Kidney tubule cell (primary cell): ENCODE data around the gene UBAP1L.
"Not testable (repeated sequence)": the region's sequence is repeated elsewhere in the genome, so short reads cannot be mapped to it uniquely, and the experiment has no call there.

Experiments used
- DNase-seq: peaks from one replicate; pipeline ENCODE4 v3.0.0-alpha.2; 2018; ENCODE audit warnings: low spot score

The UBAP1L gene

DNA sequence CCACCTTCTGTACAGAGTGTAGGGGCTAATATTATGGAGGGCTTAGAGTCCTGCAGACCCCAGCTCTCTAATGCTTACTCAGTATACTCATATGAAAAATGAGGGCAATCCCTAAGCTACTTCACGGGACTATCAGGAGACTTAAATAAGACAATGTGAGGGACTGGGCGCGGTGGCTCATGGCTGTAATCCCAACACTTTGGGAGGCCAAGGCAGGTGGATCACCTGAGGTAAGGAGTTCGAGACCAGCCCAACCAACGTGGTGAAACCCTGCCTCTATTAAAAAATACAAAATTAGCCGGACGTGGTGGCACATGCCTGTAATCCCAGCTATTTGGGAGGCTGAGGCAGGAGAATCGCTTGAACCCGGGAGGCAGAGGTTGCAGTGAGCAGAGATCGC, 15.2 kb downstream of the UBAP1L start:
- DNase-seq, result not testable (repeated sequence)

DNA sequence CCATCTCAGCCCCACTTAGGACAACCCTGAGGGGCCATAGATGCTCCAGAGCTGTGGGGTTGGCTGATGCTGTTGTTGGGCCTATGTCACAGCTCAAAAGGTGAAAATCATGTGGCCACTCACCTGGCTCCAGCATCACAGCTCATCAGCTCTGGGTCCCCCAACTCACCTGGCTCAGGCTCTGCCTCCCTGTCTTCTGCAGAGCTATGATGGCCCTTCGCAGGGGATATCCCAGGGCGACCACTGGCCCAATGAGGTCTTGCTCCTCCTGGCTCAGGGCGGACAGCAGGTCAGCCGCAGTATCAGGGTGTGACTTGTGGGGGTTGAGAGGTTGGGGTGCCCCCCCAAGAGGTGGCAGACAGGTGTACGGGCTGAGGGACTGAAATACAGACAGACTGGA, 15.7 kb downstream of the UBAP1L start:
- no peak for DNase-seq

DNA sequence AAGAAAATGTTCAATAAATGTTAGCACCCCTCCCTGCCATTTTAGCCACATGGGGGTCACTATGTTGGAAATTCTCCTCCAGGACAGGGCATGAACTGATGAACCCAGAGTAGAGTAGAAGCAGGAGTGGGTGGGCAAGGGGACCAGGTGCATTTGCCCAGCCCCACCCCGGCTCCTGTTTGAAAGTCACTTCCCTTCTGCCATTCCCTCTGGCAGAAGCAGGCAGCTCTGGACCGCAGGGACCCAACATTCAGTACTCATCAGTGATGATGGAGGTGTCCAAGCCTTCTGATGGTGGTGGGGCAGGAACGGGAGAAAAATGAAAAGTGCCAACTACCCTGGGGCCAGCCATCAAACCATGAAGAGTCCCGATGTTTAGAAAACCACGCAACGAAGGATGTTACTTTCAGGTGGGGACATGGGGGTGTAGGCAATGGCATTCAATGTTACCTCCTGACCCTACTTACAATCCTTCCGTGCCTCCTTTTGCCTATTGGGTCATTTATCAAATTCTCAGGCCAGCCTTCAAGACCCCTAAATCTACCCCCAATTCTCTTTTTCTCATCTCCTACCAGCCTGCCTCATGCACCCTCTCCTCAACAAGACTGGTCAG, 17.2 kb downstream of the UBAP1L start:
- no peak for DNase-seq

GRCh38 chr15:65096481-65097385, 18.3 kb downstream of the UBAP1L start:
- no peak for DNase-seq

DNA sequence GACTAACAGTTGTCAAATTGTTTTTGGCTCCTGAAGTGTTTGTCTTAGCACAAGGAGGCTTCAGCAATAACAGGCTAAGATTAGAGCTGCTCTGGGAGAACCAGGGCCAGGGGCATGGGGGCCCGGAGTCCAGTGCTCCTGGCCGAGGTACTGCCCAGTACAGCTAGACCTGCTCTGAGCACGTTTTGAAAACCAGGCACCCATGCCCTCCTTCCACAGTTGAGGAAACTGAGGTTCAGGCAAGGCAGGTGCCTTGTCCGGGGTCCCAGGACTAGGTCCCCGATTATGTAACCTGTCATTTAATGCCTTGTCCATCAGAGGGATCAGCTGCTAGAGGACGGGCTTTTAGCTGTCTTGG, 19.3 kb downstream of the UBAP1L start:
- DNase-seq, result no peak

GRCh38 chr15:65095011-65095746, 19.8 kb downstream of the UBAP1L start:
- DNase-seq, result no peak

- peak; percentile 44 for DNase-seq
These were observed 20.6 kb downstream of the UBAP1L start for GRCh38 chr15:65094294-65094995.

DNA sequence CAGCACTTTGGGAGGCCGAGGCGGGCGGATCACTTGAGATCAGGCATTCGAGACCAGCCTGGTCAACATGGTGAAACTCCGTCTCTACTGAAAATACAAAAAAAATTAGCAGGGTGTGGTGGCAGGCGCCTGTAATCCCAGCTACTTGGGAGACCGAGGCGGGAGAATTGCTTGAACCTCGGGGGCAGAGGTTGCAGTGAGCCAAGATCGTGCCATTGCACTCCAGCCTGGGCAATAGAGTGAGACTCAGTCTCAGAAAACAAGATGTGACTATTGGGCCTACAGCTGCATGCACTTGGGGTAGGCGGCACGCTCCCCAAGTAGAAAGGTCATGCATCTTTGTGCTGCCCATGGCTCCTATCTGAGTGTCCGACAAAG, 21.2 kb downstream of the UBAP1L start:
- not testable (repeated sequence) for DNase-seq

DNA sequence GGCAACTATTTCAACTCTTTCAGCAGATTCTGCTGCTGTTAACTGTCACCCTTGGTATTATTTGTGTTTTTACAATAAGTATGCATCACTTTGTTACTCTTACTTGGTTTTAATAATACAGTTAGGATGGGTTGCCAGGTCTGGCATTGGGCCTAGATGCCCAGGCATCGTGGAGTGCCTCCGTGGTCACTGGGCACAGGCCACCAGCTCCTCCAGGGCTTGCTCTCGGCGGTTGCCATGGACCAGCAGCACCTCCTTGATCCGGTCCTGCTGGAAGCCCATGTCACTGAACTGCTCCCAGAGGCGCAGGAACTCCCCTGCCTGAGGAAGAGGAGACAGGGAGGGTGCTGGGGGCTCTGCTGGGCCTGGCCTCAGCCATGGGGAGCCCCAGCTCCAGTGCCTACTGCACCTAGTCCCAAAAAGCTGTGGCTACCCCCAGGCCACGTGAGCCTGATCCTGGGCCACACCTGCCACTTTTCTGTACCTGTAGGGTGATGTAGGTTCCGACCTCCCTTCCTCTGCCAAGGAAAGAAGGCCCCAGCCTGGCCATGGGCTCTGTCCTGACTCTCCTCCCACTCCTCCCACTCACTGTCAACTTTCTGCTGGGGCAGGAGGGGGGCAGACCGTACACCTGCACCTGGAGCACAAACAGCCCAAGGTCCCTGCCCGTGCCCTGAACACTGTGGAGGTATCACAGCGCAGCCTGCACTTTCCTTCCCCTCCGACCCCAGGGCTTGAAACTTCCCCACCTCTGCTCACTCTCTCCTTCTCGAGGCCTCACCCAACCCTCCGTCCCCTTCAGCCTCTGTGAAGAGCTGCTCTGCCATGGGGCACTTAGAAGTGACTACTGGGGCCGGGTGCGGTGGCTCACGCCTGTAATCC, 21.8 kb downstream of the UBAP1L start:
- no peak for DNase-seq

DNA sequence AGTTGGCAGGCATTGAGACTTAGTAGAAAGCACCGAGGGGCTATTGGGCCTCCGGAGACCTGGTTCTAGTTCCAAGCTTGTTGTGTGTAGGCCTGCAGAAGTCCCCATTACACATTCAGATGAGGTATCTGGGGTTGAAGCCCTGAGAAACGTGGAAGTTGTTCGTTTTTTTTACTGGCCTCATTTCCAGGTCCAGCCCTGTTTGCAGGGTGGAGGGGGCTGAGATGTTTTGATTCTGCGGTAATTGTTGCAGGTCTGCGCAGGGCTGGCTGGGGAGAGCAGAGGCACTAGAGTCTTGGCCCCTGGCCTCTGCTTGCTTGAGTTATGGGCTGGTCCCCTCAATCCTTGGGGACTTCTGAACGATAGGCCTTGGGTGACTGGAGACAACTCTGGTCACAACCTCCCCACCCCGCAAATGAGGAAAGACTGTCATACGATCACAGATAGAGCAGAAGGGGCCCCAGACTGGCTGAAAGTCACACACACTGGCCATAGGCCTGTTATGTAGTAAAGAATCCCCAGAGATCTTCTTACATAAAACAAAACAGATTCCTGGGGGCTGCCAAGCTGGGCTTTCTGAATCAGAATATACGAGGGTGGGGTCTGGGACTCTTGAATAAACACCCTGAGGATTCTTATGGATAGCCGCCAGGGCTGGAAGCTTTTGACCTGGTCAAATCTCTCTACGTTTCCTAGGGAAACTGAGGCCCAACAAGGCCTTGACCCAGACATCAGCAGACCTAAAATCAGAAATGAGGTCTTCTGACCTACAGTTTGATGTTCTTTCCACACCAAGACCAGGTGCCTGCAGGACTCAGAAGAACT, 22.8 kb downstream of the UBAP1L start:
- no peak for DNase-seq

DNA sequence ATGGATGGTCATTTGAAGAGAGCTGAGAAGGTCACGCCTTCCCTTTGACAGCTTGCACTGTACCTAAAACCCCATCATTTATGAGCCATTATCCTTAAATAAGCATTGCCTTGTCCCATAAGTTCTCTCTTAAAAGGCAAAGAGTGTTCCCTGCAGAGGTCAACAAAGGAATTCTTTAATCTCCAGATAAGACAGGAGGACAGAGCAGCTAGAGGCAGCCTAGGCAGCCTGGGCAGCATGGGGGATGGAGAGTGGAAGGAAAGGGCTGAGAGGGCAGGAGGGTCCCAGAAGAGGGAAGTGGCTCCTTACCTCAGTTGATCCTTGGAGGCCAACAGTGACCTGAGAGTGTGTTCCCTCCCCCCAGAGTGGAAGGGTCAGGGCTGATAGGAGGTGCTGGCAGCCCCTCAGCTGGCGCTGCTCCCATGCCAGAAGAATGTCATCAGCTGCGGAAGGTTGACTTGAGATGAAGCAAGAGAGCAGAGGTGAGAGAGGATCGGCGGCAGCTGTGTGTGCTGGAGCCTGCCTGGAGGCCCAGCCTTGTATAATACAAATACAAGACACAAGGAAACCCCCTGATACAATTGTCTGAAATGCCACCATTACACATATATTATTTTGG, 25.7 kb downstream of the UBAP1L start:
- no peak for DNase-seq

DNA sequence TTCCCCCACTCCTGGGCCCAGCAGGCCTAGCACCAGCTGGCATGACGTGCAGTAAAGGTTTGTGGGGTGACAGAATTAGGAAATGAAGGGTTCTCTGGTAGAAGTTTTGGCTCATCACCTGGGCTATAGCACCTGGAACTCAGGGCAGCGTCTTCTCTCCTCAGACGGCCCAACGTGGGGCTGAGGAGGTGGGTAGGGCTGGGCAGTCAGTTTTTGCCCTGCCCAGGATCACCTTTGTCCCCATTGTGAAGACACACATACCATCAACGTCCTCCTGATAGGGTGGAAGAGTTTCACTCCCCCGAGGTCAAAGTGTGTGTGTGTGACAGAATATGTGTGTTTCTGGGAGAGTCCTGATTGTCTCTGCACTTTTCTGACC, 26.4 kb downstream of the UBAP1L start:
- DNase-seq, result no peak

DNA sequence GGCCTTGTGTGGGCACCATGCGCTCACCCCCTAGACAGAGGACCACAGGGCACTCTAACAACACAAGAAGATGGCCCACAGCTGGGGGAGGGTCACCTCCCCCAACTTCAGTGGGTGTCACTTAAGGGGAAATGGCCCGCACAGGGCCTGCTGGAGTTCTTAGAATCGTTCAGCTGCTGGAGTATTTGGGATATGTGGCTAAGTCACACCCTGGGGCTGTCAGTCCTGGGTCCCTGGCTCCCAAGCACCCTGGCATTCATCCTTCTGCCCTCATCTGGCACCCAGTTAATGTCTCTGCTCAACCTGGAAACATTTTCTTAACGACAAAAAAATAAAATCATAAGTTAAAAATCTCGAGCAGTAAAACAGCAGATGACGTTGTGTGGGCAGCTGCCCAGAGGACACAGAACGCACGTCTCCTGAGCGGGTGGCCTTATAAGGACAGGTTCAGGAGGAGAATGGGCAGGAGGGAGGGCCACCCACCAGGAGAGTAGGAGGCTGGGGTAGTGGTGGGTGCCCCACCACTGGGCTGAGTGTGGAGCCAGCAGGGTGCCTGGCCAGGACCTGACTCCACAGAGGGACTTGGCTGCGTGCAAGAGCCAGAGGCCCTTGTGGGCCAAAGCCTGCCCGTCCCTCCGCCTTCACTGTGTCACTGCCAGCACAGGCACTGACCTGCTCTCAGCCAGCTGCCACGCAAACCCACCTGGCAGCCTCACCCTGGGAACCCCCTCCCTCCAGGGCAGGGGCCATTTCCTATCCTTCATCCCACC, 26.9 kb downstream of the UBAP1L start:
- DNase-seq, result no peak

DNA sequence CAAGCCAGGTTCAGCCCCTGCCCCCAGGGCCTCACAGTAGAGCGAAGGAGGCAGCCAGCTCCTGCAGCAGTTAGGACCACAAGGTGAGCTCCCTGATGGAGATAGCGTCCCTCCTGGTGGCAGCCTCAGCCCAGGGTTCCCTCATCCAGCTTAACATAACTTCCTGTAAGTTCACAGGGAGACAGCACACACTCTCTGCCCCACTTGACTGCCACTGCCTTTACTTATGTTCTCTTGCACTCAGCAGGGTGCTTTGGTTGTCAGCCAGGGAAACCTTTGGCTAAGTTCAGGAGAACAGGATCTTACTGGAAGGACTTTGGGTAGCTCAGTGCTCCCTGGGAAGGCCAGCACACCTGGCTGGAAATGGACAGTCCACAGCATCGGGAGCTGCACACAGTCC, 27.6 kb downstream of the UBAP1L start:
- DNase-seq, result no peak

GRCh38 chr15:65086680-65087111, 28.3 kb downstream of the UBAP1L start:
- no peak for DNase-seq

DNA sequence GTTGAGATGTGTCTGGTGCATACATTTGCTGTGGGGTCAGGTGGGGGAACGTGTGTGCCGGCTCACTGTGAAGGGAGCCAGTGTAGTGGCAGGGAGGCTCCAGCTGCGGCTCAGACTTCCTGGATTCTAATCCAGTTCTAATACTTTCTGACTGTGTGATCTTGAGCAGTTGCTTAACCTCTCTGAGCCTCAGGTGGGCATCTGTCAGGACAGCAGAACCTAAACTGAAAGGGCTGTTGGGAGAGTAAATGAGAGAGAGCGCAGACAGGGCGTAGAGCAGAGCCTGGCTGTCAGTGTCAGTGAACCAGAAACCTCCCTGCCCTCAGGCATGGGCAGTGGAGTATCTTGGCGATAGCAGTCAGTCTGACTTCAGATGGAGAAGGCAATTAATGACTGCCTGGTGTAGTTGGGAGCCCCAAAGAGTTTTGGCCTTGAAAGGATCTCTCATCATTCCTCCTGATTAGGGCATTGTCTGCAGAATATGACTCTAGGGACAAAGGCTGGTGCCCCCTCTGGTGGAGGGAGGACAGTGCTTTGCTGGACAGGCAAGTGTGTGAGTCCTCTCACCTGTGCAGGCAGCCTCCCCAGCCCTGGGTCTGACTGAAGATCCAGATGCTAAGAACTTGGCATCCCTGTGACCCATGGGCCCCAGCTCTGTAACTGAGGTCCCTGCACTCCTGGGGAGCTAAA, 28.9 kb downstream of the UBAP1L start:
- DNase-seq, result peak; percentile 40

GRCh38 chr15:65085207-65085753, 29.7 kb downstream of the UBAP1L start:
- no peak for DNase-seq

- DNase-seq, result no peak
These were observed 30.3 kb downstream of the UBAP1L start for GRCh38 chr15:65084500-65085206.
